Neural crest cell (in vitro differentiated cells): ENCODE results near the gene ZNF808. TPM values are rescaled to one million over a fixed set of nuclear protein-coding genes. Genes with fewer than 3 reads are reported as not detected.
A peak's percentile ranks its signal among the peaks of the same experiment; 100 is the strongest.
"Not testable (repeated sequence)": the region's sequence is repeated elsewhere in the genome, so short reads cannot be mapped to it uniquely, and the experiment has no call there.

Experiments used
- DNase-seq: peaks from one replicate; pipeline ENCODE4 v3.0.0; 2021; ENCODE audit warnings: low read depth, mixed read lengths, low spot score
- H3K27ac Mint-ChIP-seq: one replicate; pipeline ENCODE4 v1.8.0; 2021; ENCODE audit warnings: mild to moderate bottlenecking, mixed read lengths; ENCODE audit not compliant: unreplicated experiment
- H3K27me3 Mint-ChIP-seq: 2 replicates; pipeline ENCODE4 v1.8.0; 2021; ENCODE audit warnings: low read depth, mild to moderate bottlenecking, mixed read lengths
- H3K36me3 Mint-ChIP-seq: 2 replicates; pipeline ENCODE4 v1.8.0; 2021; ENCODE audit warnings: low read depth, mild to moderate bottlenecking, mixed read lengths
- H3K4me1 Mint-ChIP-seq: 2 replicates; pipeline ENCODE4 v1.8.0; 2021; ENCODE audit warnings: mixed read lengths
- H3K4me3 Mint-ChIP-seq: one replicate; pipeline ENCODE4 v1.8.0; 2021; ENCODE audit warnings: mild to moderate bottlenecking, mixed read lengths
- H3K9me3 Mint-ChIP-seq: 2 replicates; pipeline ENCODE4 v1.8.0; 2021; ENCODE audit warnings: mixed read lengths
- CTCF ChIP-seq: fragments of 200-600 bp; sonication (generic); conservative IDR thresholded peaks from 2 replicates; pipeline ENCODE4 v1.5.0; 2021; ENCODE audit warnings: antibody characterized with exemption, mild to moderate bottlenecking
- total RNA-seq: library from RNA; stranded (reverse); gene quantifications from 2 replicates; pipeline ENCODE4 v1.2.1, GENCODE V29; 2021

Gene ZNF808
- total RNA-seq, 1 donor from 2014 or later: 23.4 TPM

GRCh38 chr19:52535771-52536447, 8.4 kb downstream of the ZNF808 start:
- peaks cover 35% of the 10 kb centered on the region for H3K4me1 Mint-ChIP-seq
- peaks cover 13% of the 10 kb centered on the region for H3K27me3 Mint-ChIP-seq
- peak overlapping the region; percentile 96 for H3K4me3 Mint-ChIP-seq
- H3K36me3 Mint-ChIP-seq: peaks cover 6% of the 10 kb centered on the region
- peak overlapping the region; percentile 63 for H3K27ac Mint-ChIP-seq
- peak; percentile 44 for TF ChIP-seq CTCF
- peak; percentile 82 for DNase-seq
- no peaks in the 10 kb centered on the region for H3K9me3 Mint-ChIP-seq

- no peaks in the 10 kb centered on the region for H3K9me3 Mint-ChIP-seq
- DNase-seq: peak; percentile 3
- H3K27me3 Mint-ChIP-seq: peaks cover 13% of the 10 kb centered on the region
- no peak for TF ChIP-seq CTCF
- H3K4me1 Mint-ChIP-seq: peaks cover 35% of the 10 kb centered on the region
- peak overlapping the region; percentile 63 for H3K27ac Mint-ChIP-seq
- H3K36me3 Mint-ChIP-seq: peaks cover 6% of the 10 kb centered on the region
- peak overlapping the region; percentile 96 for H3K4me3 Mint-ChIP-seq
Measured at GRCh38 chr19:52536448-52536800, 9.0 kb downstream of the ZNF808 start.

- not testable (repeated sequence) for DNase-seq, H3K27ac Mint-ChIP-seq, H3K9me3 Mint-ChIP-seq, H3K4me3 Mint-ChIP-seq
- Mint-ChIP-seq H3K4me1 (peaks cover 35% of the 10 kb centered on the region), H3K36me3 (peaks cover 17% of the 10 kb centered on the region), H3K27me3 (peaks cover 13% of the 10 kb centered on the region)
Measured at GRCh38 chr19:52538815-52539214, 11.3 kb downstream of the ZNF808 start.

- not testable (repeated sequence) for H3K4me3 Mint-ChIP-seq, DNase-seq, H3K27ac Mint-ChIP-seq, H3K9me3 Mint-ChIP-seq, H3K27me3 Mint-ChIP-seq
- H3K4me1 Mint-ChIP-seq: peaks cover 14% of the 10 kb centered on the region
- peaks cover 25% of the 10 kb centered on the region for H3K36me3 Mint-ChIP-seq
Measured at GRCh38 chr19:52541176-52541575, 13.7 kb downstream of the ZNF808 start.

- peaks cover 6% of the 10 kb centered on the region for H3K27me3 Mint-ChIP-seq
- no peak for DNase-seq
- TF ChIP-seq CTCF: no peak
- no peak overlapping the region for H3K27ac Mint-ChIP-seq
- peaks cover 9% of the 10 kb centered on the region for H3K4me1 Mint-ChIP-seq
- H3K9me3 Mint-ChIP-seq: no peaks in the 10 kb centered on the region
- no peak overlapping the region for H3K4me3 Mint-ChIP-seq
- H3K36me3 Mint-ChIP-seq: peaks cover 25% of the 10 kb centered on the region
Measured at GRCh38 chr19:52541608-52542007, 14.1 kb downstream of the ZNF808 start.

- H3K27ac Mint-ChIP-seq, H3K4me3 Mint-ChIP-seq, DNase-seq, H3K4me1 Mint-ChIP-seq, H3K27me3 Mint-ChIP-seq, H3K9me3 Mint-ChIP-seq: not testable (repeated sequence)
- peaks cover 29% of the 10 kb centered on the region for H3K36me3 Mint-ChIP-seq
Measured at GRCh38 chr19:52542541-52542940, 15.1 kb downstream of the ZNF808 start.

GRCh38 chr19:52542984-52543664, 15.7 kb downstream of the ZNF808 start:
- Mint-ChIP-seq H3K27ac (no peak overlapping the region), H3K36me3 (peaks cover 35% of the 10 kb centered on the region)
- DNase-seq: no peak

More at GRCh38 chr19:52542984-52543664, 15.7 kb downstream of the ZNF808 start:
- no peak for TF ChIP-seq CTCF
- Mint-ChIP-seq H3K9me3 (no peaks in the 10 kb centered on the region), H3K27me3 (no peaks in the 10 kb centered on the region), H3K4me3 (no peak overlapping the region), H3K4me1 (peaks cover 4% of the 10 kb centered on the region)
